ENCODE data around the gene TEN1.
"Not testable (repeated sequence)": the region's sequence is repeated elsewhere in the genome, so short reads cannot be mapped to it uniquely, and the experiment has no call there.

Gene TEN1

GRCh38 chr17:76033139-76033538, 54.1 kb downstream of the TEN1 start:
- peaks cover 1% of the 10 kb centered on the region; the same call in 1 of the 2 replicates for H3K36me3 ChIP-seq (ENCODE audit: control insufficient read depth, insufficient read depth, low read length)
- H3K9ac ChIP-seq (ENCODE audit: low read length): no peak overlapping the region
- no peak overlapping the region for H3K27ac ChIP-seq (ENCODE audit: low read depth, low read length)
- H3K9me3 ChIP-seq (ENCODE audit: control insufficient read depth, insufficient read depth, low read depth, low read length): peaks cover 5% of the 10 kb centered on the region; the same call in 1 of the 2 replicates
- H3K4me3 ChIP-seq (ENCODE audit: low read depth, low read length): no peak overlapping the region
- peaks cover 22% of the 10 kb centered on the region for H3K4me1 ChIP-seq (ENCODE audit: control insufficient read depth, insufficient read depth, low read length)
- H3K27me3 ChIP-seq (ENCODE audit: control insufficient read depth, insufficient read depth, low read length): no peaks in the 10 kb centered on the region

GRCh38 chr17:76034428-76035350, 55.6 kb downstream of the TEN1 start:
- Histone ChIP-seq H3K4me1 (ENCODE audit: control insufficient read depth, insufficient read depth, low read length) (peaks cover 13% of the 10 kb centered on the region), H3K4me3 (ENCODE audit: low read depth, low read length) (no peak overlapping the region), H3K36me3 (ENCODE audit: control insufficient read depth, insufficient read depth, low read length) (peaks cover 17% of the 10 kb centered on the region), H3K27ac (ENCODE audit: low read depth, low read length) (no peak overlapping the region), H3K9me3 (ENCODE audit: control insufficient read depth, insufficient read depth, low read depth, low read length) (peaks cover 5% of the 10 kb centered on the region; the same call in 1 of the 2 replicates), H3K27me3 (ENCODE audit: control insufficient read depth, insufficient read depth, low read length) (no peaks in the 10 kb centered on the region), H3K9ac (ENCODE audit: low read length) (no peak overlapping the region)

GRCh38 chr17:76036497-76037261, 57.6 kb downstream of the TEN1 start:
- Histone ChIP-seq H3K4me1 (ENCODE audit: control insufficient read depth, insufficient read depth, low read length) (peaks cover 21% of the 10 kb centered on the region), H3K27me3 (ENCODE audit: control insufficient read depth, insufficient read depth, low read length) (no peaks in the 10 kb centered on the region), H3K9ac (ENCODE audit: low read length) (no peak overlapping the region), H3K4me3 (ENCODE audit: low read depth, low read length) (no peak overlapping the region), H3K27ac (ENCODE audit: low read depth, low read length) (no peak overlapping the region), H3K36me3 (ENCODE audit: control insufficient read depth, insufficient read depth, low read length) (peaks cover 37% of the 10 kb centered on the region), H3K9me3 (ENCODE audit: control insufficient read depth, insufficient read depth, low read depth, low read length) (peaks cover 5% of the 10 kb centered on the region; the same call in 1 of the 2 replicates)

- Histone ChIP-seq H3K27ac (ENCODE audit: low read depth, low read length) (no peak overlapping the region), H3K4me1 (ENCODE audit: control insufficient read depth, insufficient read depth, low read length) (peaks cover 21% of the 10 kb centered on the region), H3K27me3 (ENCODE audit: control insufficient read depth, insufficient read depth, low read length) (no peaks in the 10 kb centered on the region), H3K4me3 (ENCODE audit: low read depth, low read length) (no peak overlapping the region), H3K36me3 (ENCODE audit: control insufficient read depth, insufficient read depth, low read length) (peaks cover 48% of the 10 kb centered on the region), H3K9me3 (ENCODE audit: control insufficient read depth, insufficient read depth, low read depth, low read length) (peaks cover 4% of the 10 kb centered on the region; the same call in 1 of the 2 replicates), H3K9ac (ENCODE audit: low read length) (no peak overlapping the region)
These were observed 59.0 kb downstream of the TEN1 start for GRCh38 chr17:76038050-76038449.

GRCh38 chr17:76039121-76039520, 60.1 kb downstream of the TEN1 start:
- no peak overlapping the region for H3K4me3 ChIP-seq (ENCODE audit: low read depth, low read length)
- peaks cover 21% of the 10 kb centered on the region for H3K4me1 ChIP-seq (ENCODE audit: control insufficient read depth, insufficient read depth, low read length)
- H3K27me3 ChIP-seq (ENCODE audit: control insufficient read depth, insufficient read depth, low read length): no peaks in the 10 kb centered on the region
- no peak overlapping the region for H3K27ac ChIP-seq (ENCODE audit: low read depth, low read length)
- no peak overlapping the region for H3K9ac ChIP-seq (ENCODE audit: low read length)
- H3K36me3 ChIP-seq (ENCODE audit: control insufficient read depth, insufficient read depth, low read length): peaks cover 58% of the 10 kb centered on the region
- no peaks in the 10 kb centered on the region for H3K9me3 ChIP-seq (ENCODE audit: control insufficient read depth, insufficient read depth, low read depth, low read length)

GRCh38 chr17:76040376-76040775, 61.3 kb downstream of the TEN1 start:
- H3K36me3 ChIP-seq (ENCODE audit: control insufficient read depth, insufficient read depth, low read length): peaks cover 71% of the 10 kb centered on the region
- peaks cover 21% of the 10 kb centered on the region for H3K4me1 ChIP-seq (ENCODE audit: control insufficient read depth, insufficient read depth, low read length)
- no peaks in the 10 kb centered on the region for H3K27me3 ChIP-seq (ENCODE audit: control insufficient read depth, insufficient read depth, low read length)
- no peak overlapping the region for H3K4me3 ChIP-seq (ENCODE audit: low read depth, low read length)
- no peaks in the 10 kb centered on the region for H3K9me3 ChIP-seq (ENCODE audit: control insufficient read depth, insufficient read depth, low read depth, low read length)
- no peak overlapping the region for H3K9ac ChIP-seq (ENCODE audit: low read length)
- H3K27ac ChIP-seq (ENCODE audit: low read depth, low read length): no peak overlapping the region

- H3K27me3 ChIP-seq (ENCODE audit: control insufficient read depth, insufficient read depth, low read length); H3K9ac ChIP-seq (ENCODE audit: low read length); H3K9me3 ChIP-seq (ENCODE audit: control insufficient read depth, insufficient read depth, low read depth, low read length); H3K27ac ChIP-seq (ENCODE audit: low read depth, low read length); H3K4me3 ChIP-seq (ENCODE audit: low read depth, low read length): not testable (repeated sequence)
- Histone ChIP-seq H3K36me3 (ENCODE audit: control insufficient read depth, insufficient read depth, low read length) (peaks cover 92% of the 10 kb centered on the region), H3K4me1 (ENCODE audit: control insufficient read depth, insufficient read depth, low read length) (peaks cover 10% of the 10 kb centered on the region; the same call in 1 of the 2 replicates)
These were observed 63.8 kb downstream of the TEN1 start for GRCh38 chr17:76042868-76043267.

- H3K27ac ChIP-seq (ENCODE audit: low read depth, low read length); H3K9ac ChIP-seq (ENCODE audit: low read length); H3K9me3 ChIP-seq (ENCODE audit: control insufficient read depth, insufficient read depth, low read depth, low read length); H3K27me3 ChIP-seq (ENCODE audit: control insufficient read depth, insufficient read depth, low read length); H3K4me3 ChIP-seq (ENCODE audit: low read depth, low read length): not testable (repeated sequence)
- Histone ChIP-seq H3K4me1 (ENCODE audit: control insufficient read depth, insufficient read depth, low read length) (peaks cover 14% of the 10 kb centered on the region; the same call in 1 of the 2 replicates), H3K36me3 (ENCODE audit: control insufficient read depth, insufficient read depth, low read length) (peaks cover 94% of the 10 kb centered on the region)
These were observed 65.5 kb downstream of the TEN1 start for GRCh38 chr17:76044475-76045007.

- Histone ChIP-seq H3K36me3 (ENCODE audit: control insufficient read depth, insufficient read depth, low read length) (peaks cover 94% of the 10 kb centered on the region), H3K4me3 (ENCODE audit: low read depth, low read length) (no peak overlapping the region), H3K9ac (ENCODE audit: low read length) (no peak overlapping the region), H3K27ac (ENCODE audit: low read depth, low read length) (no peak overlapping the region), H3K27me3 (ENCODE audit: control insufficient read depth, insufficient read depth, low read length) (no peaks in the 10 kb centered on the region), H3K9me3 (ENCODE audit: control insufficient read depth, insufficient read depth, low read depth, low read length) (no peaks in the 10 kb centered on the region), H3K4me1 (ENCODE audit: control insufficient read depth, insufficient read depth, low read length) (peaks cover 8% of the 10 kb centered on the region; the same call in 1 of the 2 replicates)
These were observed 67.0 kb downstream of the TEN1 start for GRCh38 chr17:76046064-76046463.

- H3K9ac ChIP-seq (ENCODE audit: low read length): no peak overlapping the region
- H3K27ac ChIP-seq (ENCODE audit: low read depth, low read length): peak overlapping the region; percentile 1; the same call in 1 of the 2 replicates
- no peak overlapping the region for H3K4me3 ChIP-seq (ENCODE audit: low read depth, low read length)
- H3K4me1 ChIP-seq (ENCODE audit: control insufficient read depth, insufficient read depth, low read length): peaks cover 4% of the 10 kb centered on the region; the same call in 1 of the 2 replicates
- peaks cover 90% of the 10 kb centered on the region for H3K36me3 ChIP-seq (ENCODE audit: control insufficient read depth, insufficient read depth, low read length)
- H3K27me3 ChIP-seq (ENCODE audit: control insufficient read depth, insufficient read depth, low read length): no peaks in the 10 kb centered on the region
- H3K9me3 ChIP-seq (ENCODE audit: control insufficient read depth, insufficient read depth, low read depth, low read length): no peaks in the 10 kb centered on the region
These were observed 69.1 kb downstream of the TEN1 start for GRCh38 chr17:76048025-76048605.

Data from HUES6 (cell line).